Retina (tissue), 1 donor: ENCODE data around the gene TCN2.
A peak's percentile ranks its signal among the peaks of the same experiment; 100 is the strongest.
"Not testable (repeated sequence)": the region's sequence is repeated elsewhere in the genome, so short reads cannot be mapped to it uniquely, and the experiment has no call there.

Experiments used
- DNase-seq: peaks from one replicate; pipeline ENCODE4 v3.0.0-alpha.2; 2016

Gene TCN2

GRCh38 chr22:30580896-30581295 lies 26.1 kb upstream of the TCN2 start:
- no peak for DNase-seq

- no peak for DNase-seq
Observed at GRCh38 chr22:30582051-30582450, 24.9 kb upstream of the TCN2 start.

DNA sequence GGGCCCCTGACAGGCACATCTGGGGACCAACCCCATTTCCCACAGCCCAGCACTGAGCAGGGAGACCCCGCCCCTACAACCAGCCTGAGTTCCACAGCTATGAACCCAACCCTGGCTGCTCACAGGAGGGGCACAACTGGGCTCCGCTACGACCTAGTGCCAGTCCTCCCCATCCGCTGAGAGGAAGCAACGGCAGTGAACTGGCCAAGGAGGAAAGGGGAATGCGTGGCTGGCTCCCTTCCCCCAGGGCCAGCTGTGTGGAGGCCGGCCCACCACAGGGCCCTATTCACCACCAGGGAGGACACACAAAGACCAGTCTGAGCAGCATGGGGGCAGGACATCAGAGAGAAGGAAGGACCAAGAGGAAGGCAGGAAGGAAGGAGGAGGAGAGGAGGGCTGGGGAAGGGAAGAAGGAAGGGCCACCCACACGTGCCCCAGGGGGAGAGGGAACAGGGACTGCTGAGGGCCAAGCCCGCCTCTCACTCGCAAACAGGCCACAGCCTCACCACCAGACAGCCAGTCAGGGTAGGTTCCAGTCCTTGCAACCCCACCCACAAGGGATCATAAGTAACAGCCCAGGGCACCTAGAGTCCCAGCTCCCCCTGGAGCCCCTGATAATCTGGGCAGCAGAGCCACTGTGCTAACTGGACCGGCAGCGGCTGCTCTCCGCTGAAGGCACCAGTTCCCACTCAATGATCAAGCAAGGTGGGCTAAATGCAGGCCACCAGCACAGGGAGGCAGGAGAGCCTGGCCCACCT lies 24.0 kb upstream of the TCN2 start:
- no peak for DNase-seq

GRCh38 chr22:30584441-30584840 lies 22.5 kb upstream of the TCN2 start:
- no peak for DNase-seq

GRCh38 chr22:30586414-30586813 lies 20.6 kb upstream of the TCN2 start:
- no peak for DNase-seq

DNA sequence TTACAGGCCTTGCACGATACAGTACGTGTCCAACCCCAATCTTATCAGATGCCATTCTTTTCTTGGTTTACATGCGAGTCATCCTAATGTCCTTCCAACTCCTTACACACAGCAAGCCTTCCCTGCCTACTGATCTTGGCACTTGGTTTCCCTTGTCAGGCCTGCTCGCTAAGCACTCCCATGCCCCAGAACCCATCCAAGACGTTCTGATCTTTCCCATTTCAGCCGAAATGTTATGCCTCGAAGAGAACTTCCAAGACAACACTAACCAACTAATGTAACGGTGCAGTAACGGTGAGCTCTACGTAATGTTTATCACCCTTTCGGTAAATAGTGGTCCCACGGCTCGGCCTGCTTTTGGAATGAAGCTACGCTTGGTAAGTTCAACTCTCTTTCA lies 15.8 kb upstream of the TCN2 start:
- no peak for DNase-seq

GRCh38 chr22:30591588-30592359 lies 15.2 kb upstream of the TCN2 start, which contains the start of gene PES1:
Gene PES1 (minus strand): TSS chr22:30591910. CDS start chr22:30591833, 77 bp downstream.
- peak; percentile 100 for DNase-seq

DNA sequence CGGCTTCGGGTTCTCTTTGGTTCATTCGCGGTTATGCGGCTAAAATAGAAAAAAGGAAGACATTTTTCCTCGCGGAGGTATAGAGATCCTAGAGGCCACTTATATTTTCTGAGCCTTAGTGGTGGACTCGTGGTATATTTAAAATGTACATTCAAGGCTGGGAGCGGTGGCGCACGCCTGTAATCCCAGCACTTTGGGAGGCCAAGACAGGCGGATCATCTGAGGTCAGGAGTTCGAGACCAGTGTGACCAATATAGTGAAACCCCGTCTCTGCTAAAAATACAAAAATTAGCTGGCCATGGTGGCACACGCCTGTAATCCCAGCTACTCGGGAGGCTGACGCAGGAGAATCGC lies 14.6 kb upstream of the TCN2 start:
- not testable (repeated sequence) for DNase-seq

DNA sequence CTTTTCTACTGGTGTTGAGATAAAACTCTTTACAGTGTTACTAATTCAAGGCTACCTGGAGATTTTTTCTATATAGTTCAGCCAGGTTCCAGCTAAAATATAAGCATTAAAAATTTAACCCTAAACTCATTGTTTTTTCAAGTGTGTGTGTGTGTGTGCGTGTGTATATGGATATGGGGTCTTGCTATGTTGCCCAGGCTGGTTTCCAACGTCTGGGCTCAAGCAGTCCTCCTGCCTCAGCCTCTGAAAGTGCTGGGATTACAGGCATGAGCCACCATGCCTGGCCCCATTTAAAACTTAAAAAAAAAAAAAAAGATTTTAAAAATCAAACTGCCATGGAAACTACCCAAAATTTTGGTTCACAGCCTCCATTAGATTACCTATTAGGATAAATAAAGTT lies 10.8 kb upstream of the TCN2 start:
- no peak for DNase-seq

DNA sequence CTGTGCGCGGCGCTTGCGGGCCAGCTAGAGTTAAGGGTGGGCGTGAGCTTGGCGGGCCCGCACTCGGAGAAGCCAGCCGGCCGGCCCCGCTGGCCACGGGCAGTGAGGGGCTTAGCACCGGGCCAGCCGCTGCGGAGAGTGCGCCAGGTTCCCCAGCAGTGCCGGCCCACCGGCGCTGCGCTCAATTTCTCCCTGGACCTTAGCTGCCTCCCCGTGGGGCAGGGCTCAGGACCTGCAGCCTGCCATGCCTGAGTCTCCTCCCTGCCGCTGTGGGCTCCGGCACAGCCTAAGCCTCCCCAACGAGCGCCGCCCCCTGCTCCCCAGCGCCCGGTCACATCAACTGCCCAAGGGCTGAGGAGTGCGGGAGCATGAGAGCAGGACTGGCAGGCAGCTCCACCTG lies 10.1 kb upstream of the TCN2 start:
- no peak for DNase-seq

DNA sequence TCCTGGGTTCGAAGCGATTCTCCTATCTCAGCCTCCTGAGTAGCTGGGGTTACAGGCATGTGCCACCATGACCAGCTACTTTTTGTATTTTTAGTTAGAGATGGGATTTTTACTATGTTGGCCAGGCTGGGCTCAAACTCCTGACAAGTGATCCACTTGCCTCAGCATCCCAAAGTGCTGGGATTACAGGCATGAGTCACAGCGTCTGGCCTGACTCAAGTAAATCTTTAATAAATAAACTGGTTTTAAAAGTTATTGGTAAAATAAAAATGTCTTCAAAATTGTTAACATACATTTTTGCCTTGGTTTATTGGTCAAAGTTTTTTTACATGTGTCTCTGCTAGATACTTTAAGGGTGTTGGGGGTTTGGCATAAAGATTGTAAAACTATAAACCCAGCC lies 8.0 kb upstream of the TCN2 start:
- no peak for DNase-seq

- peak; percentile 25 for DNase-seq
Observed at GRCh38 chr22:30600921-30601320, 6.1 kb upstream of the TCN2 start.

DNA sequence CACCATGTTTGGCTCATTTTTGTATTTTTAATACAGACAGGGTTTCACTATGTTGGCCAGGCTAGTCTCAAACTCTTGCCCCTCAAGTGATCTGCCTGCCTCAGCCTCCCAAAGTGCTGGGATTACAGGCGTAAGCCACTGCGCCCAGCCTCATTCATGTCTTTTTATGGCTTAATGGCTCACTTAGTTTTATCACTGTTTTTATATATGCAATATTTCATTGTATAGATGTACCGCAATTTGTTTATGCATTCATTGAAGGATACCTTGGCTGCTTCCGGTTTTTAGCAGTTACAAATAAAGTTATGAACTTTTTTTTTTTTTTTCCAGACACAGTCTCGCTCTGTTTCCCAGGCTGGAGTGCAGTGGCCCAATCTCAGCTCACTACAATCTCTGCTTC lies 5.5 kb upstream of the TCN2 start:
- no peak for DNase-seq

- DNase-seq = peak; percentile 12
Observed at GRCh38 chr22:30602049-30602448, 4.9 kb upstream of the TCN2 start.

DNA sequence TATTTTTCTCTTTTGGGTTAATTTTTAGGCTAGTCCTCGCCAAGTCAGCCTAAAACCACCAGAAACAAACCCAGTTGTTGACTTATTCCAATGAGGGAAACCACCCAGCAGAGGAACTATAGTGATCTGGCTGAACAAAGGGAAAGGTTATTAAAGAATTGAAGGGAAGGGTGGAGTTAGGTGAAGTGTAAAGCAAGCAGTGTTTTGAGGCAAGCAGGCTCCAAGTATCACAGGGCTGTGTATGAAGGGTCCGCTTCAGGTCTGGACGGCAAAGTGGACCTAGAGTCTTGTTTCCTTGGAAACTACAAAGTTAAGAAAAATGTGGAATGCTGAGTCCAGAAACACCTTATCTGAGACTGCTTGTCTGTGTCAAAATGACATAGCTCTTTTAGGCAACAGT lies 3.2 kb upstream of the TCN2 start:
- no peak for DNase-seq

GRCh38 chr22:30604723-30605122 lies 2.3 kb upstream of the TCN2 start:
- no peak for DNase-seq

GRCh38 chr22:30605449-30606110 lies 1.4 kb upstream of the TCN2 start:
- peak; percentile 48 for DNase-seq

DNA sequence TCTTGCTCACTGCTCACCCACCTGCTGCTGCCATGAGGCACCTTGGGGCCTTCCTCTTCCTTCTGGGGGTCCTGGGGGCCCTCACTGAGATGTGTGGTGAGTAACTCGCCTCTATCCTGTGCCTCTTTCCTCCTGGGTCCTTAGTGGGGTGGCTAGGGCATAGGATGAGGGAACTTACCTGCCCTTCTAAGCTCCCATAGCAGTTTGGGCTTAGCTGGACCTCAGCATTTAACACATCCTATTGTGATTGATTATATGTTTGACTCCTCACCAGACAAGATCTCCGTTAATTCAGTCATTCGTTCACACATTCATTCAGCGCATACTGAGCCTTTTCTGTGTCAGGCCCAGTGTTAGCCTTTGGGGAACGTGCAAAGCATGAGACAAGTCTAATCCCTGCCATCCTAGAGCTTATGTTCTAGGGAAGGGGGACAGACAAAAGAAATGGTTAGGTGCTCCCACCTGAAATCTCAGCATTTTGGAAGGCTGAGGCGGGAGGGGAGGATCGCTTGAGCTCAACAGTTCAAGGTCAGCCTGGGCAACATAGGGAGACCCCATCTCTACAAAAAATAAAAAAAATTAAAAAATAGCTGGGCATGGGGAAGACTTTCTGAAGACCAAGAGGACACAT lies 441 bp downstream of the TCN2 start:
- DNase-seq = no peak

DNA sequence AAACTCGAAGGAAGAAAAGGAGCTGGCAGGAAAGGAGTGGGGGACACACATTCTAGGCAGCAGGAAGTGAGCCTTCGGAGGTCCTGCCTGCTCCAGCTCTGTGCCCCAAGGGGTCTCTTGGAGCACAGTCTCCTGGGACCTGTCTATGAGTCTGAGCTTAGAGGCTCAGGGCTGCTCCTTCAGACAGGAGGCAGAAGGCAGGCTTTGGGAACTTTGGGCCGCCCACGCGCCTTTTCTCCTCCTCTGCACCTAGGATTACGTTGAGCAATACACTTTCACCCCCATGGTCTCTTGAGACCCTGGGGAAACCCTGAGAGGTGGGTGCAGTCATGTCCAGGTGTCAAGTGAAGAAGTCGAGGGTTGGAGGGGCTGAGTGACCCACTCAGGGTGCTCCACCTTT lies 965 bp downstream of the TCN2 start:
- DNase-seq = no peak

GRCh38 chr22:30609260-30610185 lies 2.5 kb downstream of the TCN2 start:
- DNase-seq = no peak

GRCh38 chr22:30610299-30610698 lies 3.3 kb downstream of the TCN2 start:
- DNase-seq = no peak

GRCh38 chr22:30611197-30611596 lies 4.2 kb downstream of the TCN2 start:
- DNase-seq = no peak
